ENCODE data around the gene STRA6. TPM values are rescaled to one million over a fixed set of nuclear protein-coding genes. Genes with fewer than 3 reads are reported as not detected.
A peak's percentile ranks its signal among the peaks of the same experiment; 100 is the strongest.

STRA6 gene
- total RNA-seq, 4 donors from 2014 or later, result not detected

GRCh38 chr15:74196175-74196574 lies 6.4 kb downstream of the STRA6 start:
- intact Hi-C loops (cut with DNase I), result no loop called here
- WGBS, 2 donors, result 48 to 67% methylated on average over 3 to 5 of the region's 7 CpGs
- TF ChIP-seq, protein P1, sequence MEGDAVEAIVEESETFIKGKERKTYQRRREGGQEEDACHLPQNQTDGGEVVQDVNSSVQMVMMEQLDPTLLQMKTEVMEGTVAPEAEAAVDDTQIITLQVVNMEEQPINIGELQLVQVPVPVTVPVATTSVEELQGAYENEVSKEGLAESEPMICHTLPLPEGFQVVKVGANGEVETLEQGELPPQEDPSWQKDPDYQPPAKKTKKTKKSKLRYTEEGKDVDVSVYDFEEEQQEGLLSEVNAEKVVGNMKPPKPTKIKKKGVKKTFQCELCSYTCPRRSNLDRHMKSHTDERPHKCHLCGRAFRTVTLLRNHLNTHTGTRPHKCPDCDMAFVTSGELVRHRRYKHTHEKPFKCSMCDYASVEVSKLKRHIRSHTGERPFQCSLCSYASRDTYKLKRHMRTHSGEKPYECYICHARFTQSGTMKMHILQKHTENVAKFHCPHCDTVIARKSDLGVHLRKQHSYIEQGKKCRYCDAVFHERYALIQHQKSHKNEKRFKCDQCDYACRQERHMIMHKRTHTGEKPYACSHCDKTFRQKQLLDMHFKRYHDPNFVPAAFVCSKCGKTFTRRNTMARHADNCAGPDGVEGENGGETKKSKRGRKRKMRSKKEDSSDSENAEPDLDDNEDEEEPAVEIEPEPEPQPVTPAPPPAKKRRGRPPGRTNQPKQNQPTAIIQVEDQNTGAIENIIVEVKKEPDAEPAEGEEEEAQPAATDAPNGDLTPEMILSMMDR (IDR thresholded peaks at IDR 0.05), result no peak
- TF ChIP-seq POLR2A (IDR thresholded peaks at IDR 0.05), result no peak
- Histone ChIP-seq H3K4me3 (replicated peaks in 1 of 3) (no peak overlapping the region), H3K4me1 (peaks cover 5 to 65% of the 10 kb centered on the region in 2 donors), H3K36me3 (no peaks in the 10 kb centered on the region), H3K9me3 (no peaks in the 10 kb centered on the region), H3K27me3 (no peaks in the 10 kb centered on the region), H3K27ac (no peak overlapping the region)
- DNase-seq, result peak; percentile 19 to 26

DNA sequence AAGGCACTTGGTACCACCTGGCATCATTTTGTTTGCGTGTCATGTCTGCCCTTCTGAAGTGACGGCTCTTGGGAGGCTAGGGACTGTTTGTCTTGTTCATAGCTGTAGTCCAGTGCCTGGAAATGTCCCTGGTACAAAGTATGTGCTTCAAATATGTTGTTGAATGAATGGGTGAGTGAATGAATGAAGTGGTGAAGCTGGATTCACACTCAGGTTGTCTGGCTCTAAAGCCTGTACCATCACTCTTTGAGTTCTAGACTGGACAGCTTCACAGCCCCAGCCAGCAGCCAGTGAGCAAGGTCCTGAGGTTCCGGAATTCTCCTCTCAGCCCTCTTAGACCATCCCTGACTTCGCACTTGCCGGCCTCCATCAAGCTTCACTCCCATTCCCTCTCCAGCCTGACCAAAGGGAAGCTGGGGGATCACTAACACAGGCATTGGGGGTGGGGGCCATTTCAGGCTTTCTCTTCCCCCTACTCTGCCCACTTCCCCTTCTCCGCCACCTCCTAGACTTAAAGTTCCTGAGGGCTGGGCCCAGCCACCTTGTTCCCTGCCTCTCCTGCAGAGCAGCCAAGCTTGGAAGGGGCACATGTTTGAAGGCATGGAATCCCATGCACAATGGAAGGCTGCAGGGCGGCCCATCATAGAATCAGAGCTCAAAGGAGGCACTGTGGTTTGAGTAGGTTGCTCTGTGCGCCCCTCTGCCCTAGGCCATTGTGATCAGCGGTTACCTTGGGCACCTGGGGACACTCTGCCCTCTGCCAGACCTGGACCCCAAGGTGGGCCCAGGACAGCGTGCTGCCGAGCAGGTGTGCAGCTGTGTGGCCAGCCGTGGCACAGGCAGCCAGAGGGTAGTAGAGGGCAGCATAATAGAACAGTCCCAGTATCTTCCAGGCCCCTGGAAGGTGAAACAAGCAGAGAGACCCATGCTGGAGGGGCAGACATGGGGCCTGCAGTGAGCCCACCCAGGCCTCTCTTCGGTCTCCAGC lies 7.7 kb downstream of the STRA6 start:
- no peaks in the 10 kb centered on the region for H3K36me3 ChIP-seq
- H3K4me3 ChIP-seq (replicated peaks in 1 of 3), result no peak overlapping the region
- no peak for TF ChIP-seq POLR2A (IDR thresholded peaks at IDR 0.05)
- TF ChIP-seq, protein P1 (IDR thresholded peaks at IDR 0.05), result no peak
- no peaks in the 10 kb centered on the region for H3K27me3 ChIP-seq
- no peaks in the 10 kb centered on the region for H3K9me3 ChIP-seq
- H3K27ac ChIP-seq, result no peak overlapping the region
- H3K4me1 ChIP-seq, result peaks cover 0 to 52% of the 10 kb centered on the region in 2 donors
- 97 to 98% methylated on average over 10 to 13 of the region's 13 CpGs for WGBS, 2 donors
- DNase-seq, result no peak
- intact Hi-C loops (cut with DNase I), result no loop called here

DNA sequence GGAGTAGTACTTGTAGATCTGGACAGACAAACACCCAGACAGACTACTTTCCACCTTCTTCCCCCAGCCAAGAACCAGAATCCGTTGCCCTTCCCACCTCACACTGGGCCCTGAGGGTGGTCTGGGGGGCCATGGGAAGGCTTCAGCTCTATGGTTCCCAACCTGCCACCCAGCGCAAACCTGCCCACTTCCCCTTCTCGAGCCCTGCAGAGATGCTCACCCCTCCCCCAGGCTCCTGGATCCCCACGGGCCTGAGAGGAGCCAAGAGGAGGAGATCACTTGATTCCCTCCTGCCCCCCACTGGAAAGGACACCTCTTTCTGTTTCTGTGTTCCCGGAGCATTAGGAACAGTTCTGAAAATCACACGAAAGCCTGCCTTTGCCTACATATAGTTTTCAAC lies 8.7 kb downstream of the STRA6 start:
- WGBS, 2 donors, result 82 to 89% methylated on average over 6 of the region's 6 CpGs
- Histone ChIP-seq H3K4me1 (peaks cover 0 to 42% of the 10 kb centered on the region in 2 donors), H3K27me3 (no peaks in the 10 kb centered on the region), H3K4me3 (replicated peaks in 1 of 3) (no peak overlapping the region), H3K27ac (no peak overlapping the region), H3K36me3 (no peaks in the 10 kb centered on the region), H3K9me3 (no peaks in the 10 kb centered on the region)
- DNase-seq, result no peak
- intact Hi-C loops (cut with DNase I), result no loop called here
- TF ChIP-seq, protein P1 (IDR thresholded peaks at IDR 0.05), result no peak
- no peak for TF ChIP-seq POLR2A (IDR thresholded peaks at IDR 0.05)

DNA sequence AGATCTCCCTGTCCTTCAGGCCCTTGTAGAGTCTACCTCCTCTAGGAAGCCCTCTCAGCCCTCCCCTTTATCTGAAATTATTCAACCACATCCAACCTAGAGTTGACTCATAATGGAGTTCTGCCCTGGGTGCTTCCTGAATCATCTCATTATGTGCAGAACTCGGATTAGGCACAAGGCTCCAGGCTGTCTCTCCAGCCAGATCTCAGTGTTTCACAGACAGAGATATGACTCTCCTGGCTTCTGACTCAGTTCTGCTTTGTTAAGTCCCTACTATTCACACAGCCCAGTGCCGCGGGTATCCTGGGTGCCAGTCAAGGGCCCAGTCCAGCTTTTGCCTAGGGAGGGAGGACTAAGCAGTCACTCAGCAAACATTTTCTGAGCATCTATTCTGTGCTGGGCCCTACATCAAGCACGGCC lies 9.3 kb downstream of the STRA6 start:
- no peak for DNase-seq
- intact Hi-C loops (cut with DNase I), result no loop called here
- Histone ChIP-seq H3K27me3 (no peaks in the 10 kb centered on the region), H3K4me3 (replicated peaks in 1 of 3) (no peak overlapping the region), H3K36me3 (no peaks in the 10 kb centered on the region), H3K4me1 (peaks cover 0 to 41% of the 10 kb centered on the region in 2 donors), H3K9me3 (no peaks in the 10 kb centered on the region), H3K27ac (no peak overlapping the region)
- WGBS, 2 donors, result 63 to 74% methylated on average over 4 of the region's 4 CpGs
- TF ChIP-seq, protein P1 (IDR thresholded peaks at IDR 0.05), result no peak
- TF ChIP-seq POLR2A (IDR thresholded peaks at IDR 0.05), result no peak

- intact Hi-C loops (cut with DNase I), result no loop called here
- DNase-seq, result no peak
- H3K27me3 ChIP-seq, result no peaks in the 10 kb centered on the region
- H3K4me1 ChIP-seq, result peaks cover 0 to 41% of the 10 kb centered on the region in 2 donors
- no peak overlapping the region for H3K27ac ChIP-seq
- no peaks in the 10 kb centered on the region for H3K9me3 ChIP-seq
- H3K36me3 ChIP-seq, result no peaks in the 10 kb centered on the region
- whole genome bisulfite sequencing, 2 donors, result 86 to 89% methylated on average over 5 of the region's 5 CpGs
- TF ChIP-seq POLR2A (IDR thresholded peaks at IDR 0.05), result no peak
- TF ChIP-seq, protein P1 (IDR thresholded peaks at IDR 0.05), result no peak
- H3K4me3 ChIP-seq (replicated peaks in 1 of 3), result no peak overlapping the region
Observed at GRCh38 chr15:74192751-74193150, 9.8 kb downstream of the STRA6 start.

All from thyroid gland (tissue), 4 donors.